WTC11 (cell line): Measurements from ENCODE around the gene AOX1. TPM values are rescaled to one million over a fixed set of nuclear protein-coding genes. Genes with fewer than 3 reads are reported as not detected.

Source experiments
- ATAC-seq: fragments of 200-7000 bp; cut with Tn5 transposase; 2 replicates; pipeline ENCODE4 v1.10.0; 2021; ENCODE audit warnings: mild to moderate bottlenecking, moderate library complexity
- CTCF ChIA-PET: fragments of 300-600 bp; sonication (Branson Sonifier 250); formaldehyde crosslinking; loops from one replicate; lab custom pipeline; 2021; ENCODE audit warnings: antibody characterized with exemption; lab: Charles Lee
- POLR2A ChIA-PET: fragments of 350-600 bp; sonication (Branson Sonifier 250); formaldehyde crosslinking; loops from one replicate; lab custom pipeline; 2021; ENCODE audit warnings: antibody characterized with exemption; lab: Charles Lee
- DNase-seq: peaks from one replicate; pipeline ENCODE4 v3.0.0; 2021; ENCODE audit warnings: low spot score
- H3K27ac Mint-ChIP-seq: 2 replicates; pipeline ENCODE4 v1.8.0; 2021; ENCODE audit warnings: mixed read lengths
- H3K27me3 Mint-ChIP-seq: 2 replicates; pipeline ENCODE4 v1.8.0; 2021; ENCODE audit warnings: low read depth, mild to moderate bottlenecking, moderate library complexity, mixed read lengths
- H3K36me3 Mint-ChIP-seq: 2 replicates; pipeline ENCODE4 v1.8.0; 2021; ENCODE audit warnings: mixed read lengths
- H3K4me1 Mint-ChIP-seq: 2 replicates; pipeline ENCODE4 v1.8.0; 2022; ENCODE audit warnings: mixed read lengths
- H3K4me3 Mint-ChIP-seq: 2 replicates; pipeline ENCODE4 v1.8.0; 2021; ENCODE audit warnings: mild to moderate bottlenecking, moderate library complexity, mixed read lengths
- H3K9me3 Mint-ChIP-seq: 2 replicates; pipeline ENCODE4 v1.8.0; 2021; ENCODE audit warnings: mixed read lengths
- ATF2 ChIP-seq: sonication (generic); formaldehyde crosslinking; IDR thresholded peaks from 2 replicates; pipeline ENCODE4 v1.8.1; 2022; ENCODE audit warnings: low read depth, missing genetic modification reagents, borderline replicate concordance
- CREB1 ChIP-seq: sonication (generic); formaldehyde crosslinking; IDR thresholded peaks from 2 replicates; pipeline ENCODE4 v1.8.0; 2023; ENCODE audit warnings: mild to moderate bottlenecking, missing genetic modification reagents
- CREM ChIP-seq: sonication (generic); formaldehyde crosslinking; IDR thresholded peaks from 2 replicates; pipeline ENCODE4 v1.8.1; 2022; ENCODE audit warnings: mild to moderate bottlenecking, missing genetic modification reagents, moderate library complexity
- E2F1 ChIP-seq: sonication (generic); formaldehyde crosslinking; IDR thresholded peaks from 2 replicates; pipeline ENCODE4 v1.8.0; 2022; ENCODE audit warnings: mild to moderate bottlenecking, missing genetic modification reagents
- ELF4 ChIP-seq: sonication (generic); formaldehyde crosslinking; IDR thresholded peaks from 2 replicates; pipeline ENCODE4 v1.8.1; 2022; ENCODE audit warnings: low read depth, mild to moderate bottlenecking, moderate library complexity, missing genetic modification reagents
- FOXP1 ChIP-seq: sonication (generic); formaldehyde crosslinking; IDR thresholded peaks from 2 replicates; pipeline ENCODE4 v1.8.0; 2022; ENCODE audit warnings: missing genetic modification reagents, mild to moderate bottlenecking, moderate library complexity, borderline replicate concordance
- GRHL2 ChIP-seq: fragments of 250-450 bp; sonication (Bioruptor Pico); IDR thresholded peaks from 2 replicates; pipeline ENCODE4 v1.8.0; 2022; ENCODE audit warnings: mild to moderate bottlenecking, moderate library complexity; ENCODE audit not compliant: insufficient replicate concordance, severe bottlenecking
- HMGXB4 ChIP-seq: sonication (generic); formaldehyde crosslinking; IDR thresholded peaks from 2 replicates; pipeline ENCODE4 v1.8.1; 2023; ENCODE audit warnings: mild to moderate bottlenecking, moderate library complexity, missing genetic modification reagents
- MYBL2 ChIP-seq: sonication (generic); formaldehyde crosslinking; IDR thresholded peaks from 2 replicates; pipeline ENCODE4 v1.8.1; 2023; ENCODE audit warnings: mild to moderate bottlenecking, moderate library complexity, missing genetic modification reagents
- NR1H2 ChIP-seq: sonication (generic); formaldehyde crosslinking; IDR thresholded peaks from 2 replicates; pipeline ENCODE4 v1.9.0; 2021; ENCODE audit warnings: mild to moderate bottlenecking, moderate library complexity, missing genetic modification reagents
- NR3C1 ChIP-seq: sonication (generic); formaldehyde crosslinking; conservative IDR thresholded peaks from 2 replicates; pipeline ENCODE4 v1.8.1; 2023; ENCODE audit warnings: low read depth, mild to moderate bottlenecking, missing genetic modification reagents
- OVOL2 ChIP-seq: fragments of 250-450 bp; sonication (Bioruptor Pico); IDR thresholded peaks from 2 replicates; pipeline ENCODE4 v1.9.0; 2021; ENCODE audit warnings: mild to moderate bottlenecking, borderline replicate concordance
- SOX15 ChIP-seq: fragments of 250-450 bp; sonication (Bioruptor Pico); IDR thresholded peaks from 2 replicates; pipeline ENCODE4 v1.9.0; 2021; ENCODE audit warnings: mild to moderate bottlenecking
- TP53 ChIP-seq: sonication (generic); formaldehyde crosslinking; IDR thresholded peaks from 2 replicates; pipeline ENCODE4 v1.8.1; 2023; ENCODE audit warnings: mild to moderate bottlenecking, missing genetic modification reagents
- ZNF263 ChIP-seq: sonication (generic); formaldehyde crosslinking; IDR thresholded peaks from 2 replicates; pipeline ENCODE4 v1.8.1; 2022; ENCODE audit warnings: low read depth, mild to moderate bottlenecking, moderate library complexity, missing genetic modification reagents
- ZSCAN18 ChIP-seq: fragments of 250-450 bp; sonication (Bioruptor Pico); IDR thresholded peaks from 2 replicates; pipeline ENCODE4 v2.1.2; 2022; ENCODE audit warnings: mild to moderate bottlenecking, moderate library complexity
- total RNA-seq: library from RNA; stranded (reverse); gene quantifications from 3 replicates; pipeline ENCODE4 v1.2.3, GENCODE V29; 2021
- TF ChIP-seq, protein P1 (sequence below): sonication (generic); formaldehyde crosslinking; conservative IDR thresholded peaks from 2 replicates; pipeline ENCODE4 v1.8.1; 2022; ENCODE audit warnings: mild to moderate bottlenecking, missing genetic modification reagents
- TF ChIP-seq, protein P2 (sequence below): sonication (generic); formaldehyde crosslinking; IDR thresholded peaks from 2 replicates; pipeline ENCODE4 v1.8.1; 2022; ENCODE audit warnings: missing genetic modification reagents, borderline replicate concordance
- TF ChIP-seq, protein P3 (sequence below): sonication (generic); formaldehyde crosslinking; IDR thresholded peaks from 2 replicates; pipeline ENCODE4 v1.8.1; 2022; ENCODE audit warnings: mild to moderate bottlenecking, moderate library complexity, missing genetic modification reagents
- TF ChIP-seq, protein P4 (sequence below): fragments of 250-450 bp; sonication (Bioruptor Pico); conservative IDR thresholded peaks from 2 replicates; pipeline ENCODE4 v1.9.0; 2021; ENCODE audit warnings: mild to moderate bottlenecking

The AOX1 gene
- total RNA-seq, 1 experiment from 2014 or later = 4.8 TPM

- peaks cover 7% of the 10 kb centered on the region for H3K9me3 Mint-ChIP-seq
- peaks cover 7% of the 10 kb centered on the region for H3K36me3 Mint-ChIP-seq
- H3K27me3 Mint-ChIP-seq = no peaks in the 10 kb centered on the region; the same call in none of the 2 replicates
- no peak overlapping the region for H3K4me3 Mint-ChIP-seq
- TF ChIP-seq CREM (CRISPR knock-in tag) (no peak), SOX15 (no peak), FOXP1 (CRISPR knock-in tag) (no peak), ZNF263 (CRISPR knock-in tag) (no peak), ATF2 (CRISPR knock-in tag) (no peak), GRHL2 (CRISPR knock-in tag) (no peak), NR3C1 (CRISPR knock-in tag) (no peak), NR1H2 (no peak), CREB1 (CRISPR knock-in tag) (no peak), MYBL2 (CRISPR knock-in tag) (no peak), ZSCAN18 (CRISPR knock-in tag) (no peak), OVOL2 (CRISPR knock-in tag) (no peak), ELF4 (CRISPR knock-in tag) (no peak), E2F1 (no peak), HMGXB4 (no peak), TP53 (no peak)
- TF ChIP-seq, protein P1, sequence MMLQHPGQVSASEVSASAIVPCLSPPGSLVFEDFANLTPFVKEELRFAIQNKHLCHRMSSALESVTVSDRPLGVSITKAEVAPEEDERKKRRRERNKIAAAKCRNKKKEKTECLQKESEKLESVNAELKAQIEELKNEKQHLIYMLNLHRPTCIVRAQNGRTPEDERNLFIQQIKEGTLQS (CRISPR knock-in tag) = no peak
- TF ChIP-seq, protein P2, sequence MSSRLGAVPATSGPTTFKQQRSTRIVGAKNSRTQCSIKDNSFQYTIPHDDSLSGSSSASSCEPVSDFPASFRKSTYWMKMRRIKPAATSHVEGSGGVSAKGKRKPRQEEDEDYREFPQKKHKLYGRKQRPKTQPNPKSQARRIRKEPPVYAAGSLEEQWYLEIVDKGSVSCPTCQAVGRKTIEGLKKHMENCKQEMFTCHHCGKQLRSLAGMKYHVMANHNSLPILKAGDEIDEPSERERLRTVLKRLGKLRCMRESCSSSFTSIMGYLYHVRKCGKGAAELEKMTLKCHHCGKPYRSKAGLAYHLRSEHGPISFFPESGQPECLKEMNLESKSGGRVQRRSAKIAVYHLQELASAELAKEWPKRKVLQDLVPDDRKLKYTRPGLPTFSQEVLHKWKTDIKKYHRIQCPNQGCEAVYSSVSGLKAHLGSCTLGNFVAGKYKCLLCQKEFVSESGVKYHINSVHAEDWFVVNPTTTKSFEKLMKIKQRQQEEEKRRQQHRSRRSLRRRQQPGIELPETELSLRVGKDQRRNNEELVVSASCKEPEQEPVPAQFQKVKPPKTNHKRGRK (CRISPR knock-in tag) = no peak
- TF ChIP-seq, protein P3, sequence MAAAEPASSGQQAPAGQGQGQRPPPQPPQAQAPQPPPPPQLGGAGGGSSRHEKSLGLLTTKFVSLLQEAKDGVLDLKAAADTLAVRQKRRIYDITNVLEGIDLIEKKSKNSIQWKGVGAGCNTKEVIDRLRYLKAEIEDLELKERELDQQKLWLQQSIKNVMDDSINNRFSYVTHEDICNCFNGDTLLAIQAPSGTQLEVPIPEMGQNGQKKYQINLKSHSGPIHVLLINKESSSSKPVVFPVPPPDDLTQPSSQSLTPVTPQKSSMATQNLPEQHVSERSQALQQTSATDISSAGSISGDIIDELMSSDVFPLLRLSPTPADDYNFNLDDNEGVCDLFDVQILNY (CRISPR knock-in tag) = no peak
- TF ChIP-seq, protein P4, sequence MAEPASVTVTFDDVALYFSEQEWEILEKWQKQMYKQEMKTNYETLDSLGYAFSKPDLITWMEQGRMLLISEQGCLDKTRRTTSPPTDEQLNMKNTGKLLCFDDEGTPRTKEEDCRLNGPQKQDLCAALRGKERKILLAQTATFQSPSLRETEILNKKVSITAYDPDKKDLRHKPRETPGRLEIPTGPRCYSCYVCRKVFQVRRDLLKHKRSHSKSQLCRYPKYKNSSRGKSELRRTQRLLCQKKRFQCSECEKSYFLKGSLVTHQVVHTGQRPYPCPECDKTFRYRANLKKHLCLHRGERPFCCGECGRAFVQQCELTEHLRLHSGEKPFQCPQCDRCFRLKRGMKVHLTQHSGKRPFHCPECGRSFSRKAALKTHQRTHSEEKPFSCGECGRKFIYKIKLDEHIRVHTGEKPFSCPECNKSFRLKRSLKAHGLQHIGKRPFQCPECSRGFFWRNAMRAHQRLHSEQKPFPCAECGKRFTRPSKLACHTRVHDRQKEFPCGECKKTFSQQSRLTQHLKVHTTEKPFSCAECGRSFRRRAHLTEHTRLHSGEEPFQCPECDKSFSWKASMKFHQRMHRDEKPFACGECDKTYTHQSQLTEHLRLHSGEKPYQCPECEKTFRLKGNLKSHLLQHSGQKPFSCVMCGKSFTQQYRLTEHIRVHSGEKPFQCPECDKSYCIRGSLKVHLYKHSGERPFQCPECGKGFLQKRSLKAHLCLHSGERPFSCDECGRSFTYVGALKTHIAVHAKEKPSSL (CRISPR knock-in tag) = no peak
- H3K27ac Mint-ChIP-seq = no peak overlapping the region
- POLR2A ChIA-PET = no interaction called here
- ATAC-seq (no peak), DNase-seq (no peak)
- CTCF ChIA-PET = no interaction called here
- H3K4me1 Mint-ChIP-seq = no peaks in the 10 kb centered on the region
Observed at GRCh38 chr2:200689115-200689514, 103.3 kb downstream of the AOX1 start.
